ENCODE data around the gene KIF16B.
A peak's percentile ranks its signal among the peaks of the same experiment; 100 is the strongest.

KIF16B gene

GRCh38 chr20:16427571-16427970, 145.7 kb downstream of the KIF16B start:
- DNase-seq: no peak

GRCh38 chr20:16424780-16425179, 148.5 kb downstream of the KIF16B start:
- DNase-seq: no peak

- DNase-seq: no peak
These were observed 149.7 kb downstream of the KIF16B start for GRCh38 chr20:16423311-16424212.

- no peak for DNase-seq
These were observed 154.0 kb downstream of the KIF16B start for GRCh38 chr20:16419138-16419715.

GRCh38 chr20:16418616-16419015, 154.6 kb downstream of the KIF16B start:
- DNase-seq: no peak

- no peak for DNase-seq
These were observed 156.2 kb downstream of the KIF16B start for GRCh38 chr20:16417001-16417400.

GRCh38 chr20:16415071-16416053, 157.9 kb downstream of the KIF16B start:
- DNase-seq: no peak

GRCh38 chr20:16412906-16413305, 160.3 kb downstream of the KIF16B start:
- no peak for DNase-seq

GRCh38 chr20:16411361-16411760, 161.9 kb downstream of the KIF16B start:
- DNase-seq: no peak

GRCh38 chr20:16410626-16411025, 162.6 kb downstream of the KIF16B start:
- DNase-seq: no peak

GRCh38 chr20:16408981-16409380, 164.3 kb downstream of the KIF16B start:
- DNase-seq: no peak

GRCh38 chr20:16407251-16408067, 165.8 kb downstream of the KIF16B start:
- peak; percentile 1 for DNase-seq

- DNase-seq: no peak
These were observed 168.0 kb downstream of the KIF16B start for GRCh38 chr20:16405254-16405653.

GRCh38 chr20:16404640-16405039, 168.6 kb downstream of the KIF16B start:
- no peak for DNase-seq

GRCh38 chr20:16404171-16404570, 169.1 kb downstream of the KIF16B start:
- no peak for DNase-seq

- no peak for DNase-seq
These were observed 173.0 kb downstream of the KIF16B start for GRCh38 chr20:16400234-16400633.

- DNase-seq: no peak
These were observed 173.4 kb downstream of the KIF16B start for GRCh38 chr20:16399801-16400200.

- peak; percentile 16 for DNase-seq
These were observed 176.2 kb downstream of the KIF16B start for GRCh38 chr20:16397086-16397485.

GRCh38 chr20:16395366-16395765, 177.9 kb downstream of the KIF16B start:
- DNase-seq: no peak

GRCh38 chr20:16394784-16395183, 178.5 kb downstream of the KIF16B start:
- DNase-seq: no peak

- DNase-seq: no peak
These were observed 179.4 kb downstream of the KIF16B start for GRCh38 chr20:16393836-16394235.

- DNase-seq: no peak
These were observed 180.0 kb downstream of the KIF16B start for GRCh38 chr20:16393297-16393696.
